T47D (cell line): ENCODE data around the gene OCLN.
A peak's percentile ranks its signal among the peaks of the same experiment; 100 is the strongest.
"Not testable (repeated sequence)": the region's sequence is repeated elsewhere in the genome, so short reads cannot be mapped to it uniquely, and the experiment has no call there.

ENCODE experiments used
- DNase-seq, 2 experiments: peaks; one replicate each; pipeline versions ENCODE4 v3.0.0 to v3.0.0-alpha.2; 2011 to 2012; ENCODE audit warnings: low read depth in 1 of 2, low spot score in 1 of 2
- JUND ChIP-seq: IDR thresholded peaks from 2 replicates; pipeline ENCODE4 v1.6.1; 2012; ENCODE audit warnings: low read depth
- in situ Hi-C: cut with HindIII; loops from 2 replicates; pipeline ENCODE4 v1.10.0; 2016; ENCODE audit warnings: low sequenced_read_pairs, low pct_unique_long_range_greater_than_20kb

Gene OCLN

GRCh38 chr5:69492391-69492922, at the start of gene OCLN:
OCLN (plus strand) TSS chr5:69492790; CDS start chr5:69504245, 11,455 bp downstream.
- DNase-seq = peak; percentile 90 to 95
- no peak for TF ChIP-seq JUND
- in situ Hi-C loops = no loop called here

GRCh38 chr5:69444127-69444754, 48.3 kb upstream of the OCLN start:
- DNase-seq = no peak
- no peak for TF ChIP-seq JUND
- in situ Hi-C loops = no loop called here

- in situ Hi-C loops = no loop called here
- no peak for DNase-seq
- no peak for TF ChIP-seq JUND
Observed at GRCh38 chr5:69449511-69449910, 43.1 kb upstream of the OCLN start.

- TF ChIP-seq JUND = no peak
- DNase-seq = no peak
- in situ Hi-C loops = no loop called here
Observed at GRCh38 chr5:69450116-69450515, 42.5 kb upstream of the OCLN start.

- in situ Hi-C loops, DNase-seq: not testable (repeated sequence)
Observed at GRCh38 chr5:69450527-69450926, 42.1 kb upstream of the OCLN start.

GRCh38 chr5:69451941-69452647, 40.5 kb upstream of the OCLN start:
- no peak for DNase-seq

GRCh38 chr5:69453487-69453886, 39.1 kb upstream of the OCLN start:
- in situ Hi-C loops = not testable (repeated sequence)

More at GRCh38 chr5:69451941-69452647, 40.5 kb upstream of the OCLN start:
- in situ Hi-C loops = no loop called here
- no peak for TF ChIP-seq JUND

GRCh38 chr5:69454460-69455249, 37.9 kb upstream of the OCLN start:
- in situ Hi-C loops = no loop called here
- no peak for DNase-seq
- no peak for TF ChIP-seq JUND

More at GRCh38 chr5:69453487-69453886, 39.1 kb upstream of the OCLN start:
- DNase-seq = not testable (repeated sequence)

- DNase-seq, in situ Hi-C loops: not testable (repeated sequence)
Observed at GRCh38 chr5:69455428-69455988, 37.1 kb upstream of the OCLN start.

GRCh38 chr5:69462170-69462569, 30.4 kb upstream of the OCLN start:
- no peak for TF ChIP-seq JUND
- in situ Hi-C loops = no loop called here
- no peak for DNase-seq

GRCh38 chr5:69466375-69466774, 26.2 kb upstream of the OCLN start:
- in situ Hi-C loops, DNase-seq: not testable (repeated sequence)

GRCh38 chr5:69467442-69468225, 25.0 kb upstream of the OCLN start:
- no peak for TF ChIP-seq JUND
- in situ Hi-C loops = no loop called here
- DNase-seq = no peak
